Thoracic aorta (tissue), 2 donors: ENCODE results near the gene TMEM63B. TPM values are rescaled to one million over a fixed set of nuclear protein-coding genes. Genes with fewer than 3 reads are reported as not detected.
"Not testable (repeated sequence)": the region's sequence is repeated elsewhere in the genome, so short reads cannot be mapped to it uniquely, and the experiment has no call there.

Experiments used
- ATAC-seq: fragments of 150-250 bp; one replicate; pipeline ENCODE4 v1.8.0; 2017; ENCODE audit warnings: low read depth; ENCODE audit not compliant: insufficient number of reproducible peaks, low FRiP score
- DNase-seq: peaks from one replicate; pipeline ENCODE4 v3.0.0-alpha.2; 2020; ENCODE audit warnings: low spot score
- H3K27ac ChIP-seq, 2 donors: fragments of 200-600 bp; sonication (generic); 1 replicate in 1 of 2; 2 replicates in 1 of 2; pipeline ENCODE4 v1.5.1; 2016; ENCODE audit warnings: mild to moderate bottlenecking in 2 of 2, moderate library complexity in 2 of 2
- H3K27me3 ChIP-seq: fragments of 200-600 bp; sonication (generic); replicated peaks from 2 replicates; pipeline ENCODE4 v1.6.0; 2016; ENCODE audit warnings: mild to moderate bottlenecking; ENCODE audit not compliant: insufficient read depth
- H3K36me3 ChIP-seq: fragments of 200-600 bp; sonication (generic); one replicate; pipeline ENCODE4 v1.5.1; 2016
- H3K4me1 ChIP-seq, 2 donors: fragments of 200-600 bp; sonication (generic); 1 replicate in 1 of 2; 2 replicates in 1 of 2; pipeline versions ENCODE4 v1.5.1 to v1.6.0; 2016; ENCODE audit warnings: low read depth in 2 of 2, mild to moderate bottlenecking in 1 of 2; ENCODE audit not compliant: control insufficient read depth in 1 of 2
- H3K4me3 ChIP-seq: fragments of 200-600 bp; sonication (generic); 2 replicates; pipeline ENCODE4 v1.5.1; 2016; ENCODE audit warnings: mild to moderate bottlenecking
- H3K9me3 ChIP-seq: fragments of 200-600 bp; sonication (generic); 2 replicates; pipeline ENCODE4 v1.5.1; 2016
- total RNA-seq, 2 donors: library from RNA; depleted of rRNA; stranded (reverse); fragments of >200 nt; gene quantifications; one replicate each; pipeline versions ENCODE4 v1.1.0 to v1.2.3, GENCODE V29; 2016
- TF ChIP-seq, protein P1 (sequence below): fragments of 200-600 bp; sonication (generic); IDR thresholded peaks from one replicate; pipeline ENCODE4 v1.5.1; 2019; ENCODE audit warnings: antibody characterized with exemption

The TMEM63B gene
- total RNA-seq, 2 donors from 2014 or later: 21.9 to 43.4 TPM

DNA sequence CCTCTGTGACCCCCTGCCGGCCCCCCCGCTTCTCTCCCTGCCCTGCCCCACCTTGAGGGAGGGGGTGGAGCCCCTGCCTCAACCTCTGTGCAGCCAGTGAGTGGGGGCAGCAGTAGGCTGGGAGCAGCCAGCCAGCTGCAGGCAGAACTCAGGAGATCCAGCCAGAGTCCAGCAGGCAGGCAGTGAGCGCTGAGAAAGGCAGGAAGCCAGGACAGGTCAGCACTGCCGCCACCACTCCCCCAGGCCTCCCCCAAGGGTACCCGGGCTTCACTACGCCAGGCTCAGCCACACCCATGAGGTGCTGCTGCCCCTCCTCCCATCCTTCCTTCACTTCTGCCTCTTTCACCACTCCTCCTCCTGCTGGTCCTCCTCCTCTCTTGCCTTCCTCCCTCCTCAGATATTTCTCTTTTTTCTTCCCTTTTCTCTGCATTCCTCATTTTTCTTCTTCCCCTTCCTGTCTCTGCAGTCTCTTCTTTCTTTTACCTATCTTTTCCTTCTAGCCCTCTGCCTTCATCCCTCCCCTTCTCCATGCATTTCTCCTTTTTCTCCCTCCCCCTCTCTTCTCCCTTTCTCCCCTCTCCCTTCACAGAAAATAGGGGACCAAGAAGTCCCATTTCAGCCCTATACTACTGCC lies 11.5 kb downstream of the TMEM63B start:
- Histone ChIP-seq H3K4me3 (no peak overlapping the region), H3K4me1 (peaks cover 0 to under 1% of the 10 kb centered on the region in 2 donors), H3K27me3 (no peaks in the 10 kb centered on the region), H3K36me3 (peaks cover 16% of the 10 kb centered on the region), H3K9me3 (no peaks in the 10 kb centered on the region), H3K27ac (no peak overlapping the region)
- TF ChIP-seq, protein P1, sequence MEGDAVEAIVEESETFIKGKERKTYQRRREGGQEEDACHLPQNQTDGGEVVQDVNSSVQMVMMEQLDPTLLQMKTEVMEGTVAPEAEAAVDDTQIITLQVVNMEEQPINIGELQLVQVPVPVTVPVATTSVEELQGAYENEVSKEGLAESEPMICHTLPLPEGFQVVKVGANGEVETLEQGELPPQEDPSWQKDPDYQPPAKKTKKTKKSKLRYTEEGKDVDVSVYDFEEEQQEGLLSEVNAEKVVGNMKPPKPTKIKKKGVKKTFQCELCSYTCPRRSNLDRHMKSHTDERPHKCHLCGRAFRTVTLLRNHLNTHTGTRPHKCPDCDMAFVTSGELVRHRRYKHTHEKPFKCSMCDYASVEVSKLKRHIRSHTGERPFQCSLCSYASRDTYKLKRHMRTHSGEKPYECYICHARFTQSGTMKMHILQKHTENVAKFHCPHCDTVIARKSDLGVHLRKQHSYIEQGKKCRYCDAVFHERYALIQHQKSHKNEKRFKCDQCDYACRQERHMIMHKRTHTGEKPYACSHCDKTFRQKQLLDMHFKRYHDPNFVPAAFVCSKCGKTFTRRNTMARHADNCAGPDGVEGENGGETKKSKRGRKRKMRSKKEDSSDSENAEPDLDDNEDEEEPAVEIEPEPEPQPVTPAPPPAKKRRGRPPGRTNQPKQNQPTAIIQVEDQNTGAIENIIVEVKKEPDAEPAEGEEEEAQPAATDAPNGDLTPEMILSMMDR: no peak
- ATAC-seq (no peak), DNase-seq (no peak)

DNA sequence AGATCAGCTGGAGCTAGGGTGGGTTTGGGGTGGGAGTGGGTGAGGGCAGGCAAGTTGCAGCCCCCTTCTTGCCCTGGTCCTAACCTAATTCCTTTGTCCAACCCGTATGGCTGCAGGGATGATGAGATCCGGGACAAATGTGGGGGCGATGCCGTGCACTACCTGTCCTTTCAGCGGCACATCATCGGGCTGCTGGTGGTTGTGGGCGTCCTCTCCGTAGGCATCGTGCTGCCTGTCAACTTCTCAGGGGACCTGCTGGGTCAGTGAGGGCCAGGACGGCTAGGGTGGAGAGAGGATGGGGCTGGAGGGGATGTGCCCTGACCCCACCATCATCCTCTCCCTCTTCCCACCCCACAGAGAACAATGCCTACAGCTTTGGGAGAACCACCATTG lies 12.0 kb downstream of the TMEM63B start:
- H3K36me3 ChIP-seq: peaks cover 16% of the 10 kb centered on the region
- TF ChIP-seq, protein P1: no peak
- no peak for ATAC-seq

DNA sequence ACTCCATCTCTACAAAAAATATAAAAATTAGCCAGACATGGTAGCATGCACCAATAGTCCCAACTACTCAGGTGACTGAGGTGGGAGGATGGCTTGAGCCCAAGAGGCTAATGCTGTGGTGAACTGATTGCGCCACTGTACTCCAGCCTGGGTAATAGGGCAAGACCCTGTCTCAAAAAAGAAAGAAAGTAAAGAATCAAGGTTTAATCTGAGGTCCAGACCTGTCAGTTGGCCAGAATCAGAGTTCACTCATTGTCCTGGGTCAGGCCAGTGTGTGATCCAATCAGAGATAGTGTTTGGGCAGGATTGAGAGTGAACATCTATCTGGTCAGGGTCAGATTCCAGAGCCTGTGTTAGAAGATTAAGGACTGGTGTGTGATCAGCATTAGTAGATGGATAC lies 15.5 kb downstream of the TMEM63B start:
- no peaks in the 10 kb centered on the region for H3K9me3 ChIP-seq
- ATAC-seq (no peak), DNase-seq (no peak)
- peaks cover 20% of the 10 kb centered on the region for H3K36me3 ChIP-seq
- H3K4me1 ChIP-seq: no peaks in the 10 kb centered on the region
- H3K27ac ChIP-seq: no peak overlapping the region
- H3K27me3 ChIP-seq: no peaks in the 10 kb centered on the region
- H3K4me3 ChIP-seq: no peak overlapping the region
- TF ChIP-seq, protein P1: no peak

More for the DNA sequence above, 12.0 kb downstream of the TMEM63B start:
- no peak for DNase-seq
- no peaks in the 10 kb centered on the region for H3K9me3 ChIP-seq
- H3K4me3 ChIP-seq: no peak overlapping the region
- no peak overlapping the region for H3K27ac ChIP-seq
- H3K4me1 ChIP-seq: no peaks in the 10 kb centered on the region
- no peaks in the 10 kb centered on the region for H3K27me3 ChIP-seq

DNA sequence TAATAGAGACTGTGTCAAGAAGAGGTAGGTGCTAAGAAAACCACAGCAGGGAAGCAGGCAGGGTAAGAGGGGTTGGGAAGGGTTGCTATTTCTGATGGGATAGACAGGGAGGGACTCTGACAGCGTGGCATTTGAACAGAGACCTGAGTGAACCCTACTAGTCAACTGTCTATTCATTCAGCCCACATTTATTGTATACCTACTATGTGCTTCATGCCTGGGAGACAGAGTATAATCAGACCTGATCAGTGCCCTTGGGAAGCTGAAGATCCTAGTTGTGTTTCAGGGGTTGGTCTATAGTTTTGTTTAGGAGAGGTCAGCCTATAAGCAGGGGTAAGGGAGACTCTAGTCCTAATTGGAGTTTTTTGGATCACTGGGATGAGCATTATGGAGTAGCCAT lies 16.4 kb downstream of the TMEM63B start:
- H3K4me1 ChIP-seq: no peaks in the 10 kb centered on the region
- ATAC-seq (no peak), DNase-seq (no peak)
- peaks cover 25% of the 10 kb centered on the region for H3K36me3 ChIP-seq
- no peaks in the 10 kb centered on the region for H3K9me3 ChIP-seq
- H3K27ac ChIP-seq: no peak overlapping the region
- no peak overlapping the region for H3K4me3 ChIP-seq
- H3K27me3 ChIP-seq: no peaks in the 10 kb centered on the region
- TF ChIP-seq, protein P1: no peak

DNA sequence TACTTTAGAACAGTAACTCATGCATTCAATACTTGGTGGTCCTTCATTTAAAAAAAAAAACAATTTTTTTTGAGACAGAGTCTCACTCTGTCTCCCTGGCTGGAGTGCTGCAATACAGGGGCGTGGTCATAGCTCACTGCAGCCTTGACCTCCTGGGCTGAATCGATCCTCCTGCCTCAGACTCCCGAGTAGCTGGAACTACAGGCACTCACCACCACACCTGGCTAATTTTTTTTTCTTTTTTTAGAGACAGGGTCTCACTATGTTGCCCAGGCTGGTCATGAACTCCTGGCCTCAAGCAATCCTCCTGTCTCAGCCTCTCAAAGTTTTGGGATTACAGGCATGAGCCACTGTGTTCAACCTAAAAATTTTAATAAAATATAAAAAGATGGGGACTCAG lies 17.2 kb downstream of the TMEM63B start:
- not testable (repeated sequence) for ATAC-seq, H3K27ac ChIP-seq, H3K27me3 ChIP-seq, H3K4me1 ChIP-seq, DNase-seq, H3K9me3 ChIP-seq, H3K4me3 ChIP-seq
- H3K36me3 ChIP-seq: peaks cover 31% of the 10 kb centered on the region

DNA sequence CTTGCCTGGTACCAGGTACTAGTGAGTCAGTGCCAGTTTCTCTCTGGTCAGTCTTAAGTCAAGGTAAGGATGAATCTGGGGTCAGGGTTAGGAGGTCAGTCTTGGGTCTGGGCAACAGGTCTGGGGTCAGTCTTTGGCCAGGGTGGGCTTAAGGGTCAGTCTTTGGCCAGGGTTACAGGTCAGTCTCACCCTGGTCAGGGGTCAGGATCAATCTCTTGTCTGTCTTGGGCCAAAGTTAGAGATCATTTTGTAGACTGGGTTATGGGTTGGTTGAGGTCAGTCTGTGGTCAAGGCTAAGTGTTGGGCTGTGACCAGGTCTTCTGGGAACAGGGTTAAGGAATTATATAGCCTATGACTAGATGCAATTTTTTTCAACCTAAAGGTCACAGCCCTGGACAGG lies 18.5 kb downstream of the TMEM63B start:
- ATAC-seq (no peak), DNase-seq (no peak)
- no peaks in the 10 kb centered on the region for H3K4me1 ChIP-seq
- TF ChIP-seq, protein P1: no peak
- no peaks in the 10 kb centered on the region for H3K9me3 ChIP-seq
- H3K4me3 ChIP-seq: no peak overlapping the region
- peaks cover 28% of the 10 kb centered on the region for H3K36me3 ChIP-seq
- no peaks in the 10 kb centered on the region for H3K27me3 ChIP-seq
- no peak overlapping the region for H3K27ac ChIP-seq
